ACC112 (cell line): ENCODE results near the gene APOBEC3F.
"Not testable (repeated sequence)": the region's sequence is repeated elsewhere in the genome, so short reads cannot be mapped to it uniquely, and the experiment has no call there.

Experiments
- H2AFZ ChIP-seq: fragments of 200-600 bp; sonication (generic); one replicate; pipeline ENCODE4 v1.6.0; 2017; ENCODE audit warnings: antibody characterized with exemption, low read length; ENCODE audit not compliant: unreplicated experiment
- H3K27ac ChIP-seq: fragments of 200-600 bp; sonication (generic); 2 replicates; pipeline ENCODE4 v1.5.1; 2014; ENCODE audit warnings: low read depth, mild to moderate bottlenecking, antibody characterized with exemption, low read length, moderate library complexity
- H3K27me3 ChIP-seq: fragments of 200-600 bp; sonication (generic); 2 replicates; pipeline ENCODE4 v1.6.1; 2014; ENCODE audit warnings: mild to moderate bottlenecking, antibody characterized with exemption, low read length, moderate library complexity, mixed read lengths; ENCODE audit not compliant: insufficient read depth
- H3K36me3 ChIP-seq: fragments of 200-600 bp; sonication (generic); 2 replicates; pipeline ENCODE4 v1.6.1; 2016; ENCODE audit warnings: mild to moderate bottlenecking, antibody characterized with exemption, low read length, moderate library complexity, mixed read lengths; ENCODE audit not compliant: insufficient read depth
- H3K4me1 ChIP-seq: fragments of 200-600 bp; sonication (generic); one replicate; pipeline ENCODE4 v1.6.1; 2016; ENCODE audit warnings: low read length, mixed read lengths; ENCODE audit not compliant: insufficient read depth, unreplicated experiment, control insufficient read depth
- H3K4me3 ChIP-seq: fragments of 200-600 bp; sonication (generic); 2 replicates; pipeline ENCODE4 v1.5.1; 2014; ENCODE audit warnings: mild to moderate bottlenecking, low read depth, low read length
- H3K79me2 ChIP-seq: fragments of 200-600 bp; sonication (generic); one replicate; pipeline ENCODE4 v1.6.0; 2016; ENCODE audit warnings: low read length; ENCODE audit not compliant: control insufficient read depth, unreplicated experiment, insufficient read depth

APOBEC3F gene

DNA sequence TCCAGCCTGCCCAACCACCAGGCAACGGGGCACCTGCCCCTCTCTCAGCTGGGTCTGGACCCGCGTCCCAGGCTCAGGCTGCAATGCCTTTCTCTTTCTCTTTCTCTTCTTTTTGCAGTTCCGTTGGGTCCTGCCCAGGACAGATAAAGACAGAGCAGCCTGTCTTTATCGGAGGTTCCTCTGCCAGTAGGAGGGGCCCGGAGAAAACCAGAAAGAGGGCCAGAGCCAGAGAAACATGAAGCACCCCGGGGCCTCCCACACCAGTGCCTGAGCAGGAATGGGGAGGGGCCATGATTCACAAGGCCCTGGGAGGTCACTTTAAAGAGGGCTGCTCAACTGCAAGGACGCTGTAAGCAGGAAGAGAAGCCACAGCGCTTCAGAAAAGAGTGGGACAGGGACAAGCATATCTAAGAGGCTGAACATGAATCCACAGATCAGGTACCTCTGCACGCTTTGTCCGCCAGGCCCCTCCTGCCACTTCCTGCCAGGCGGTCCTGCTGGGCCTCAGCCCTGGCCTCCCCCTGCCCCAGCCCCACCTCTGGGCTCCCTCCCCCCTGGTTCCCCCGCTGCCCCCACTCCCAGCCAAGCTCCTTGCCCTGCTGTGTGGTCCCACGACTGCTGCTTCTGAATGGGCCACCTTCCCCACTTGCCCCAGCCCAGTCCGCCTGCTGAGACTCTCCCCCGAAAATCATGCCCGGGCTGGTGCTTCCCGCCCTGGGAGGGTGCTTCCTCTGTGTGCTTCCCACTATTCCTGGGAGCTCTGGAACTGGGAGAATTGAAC, 26.5 kb upstream of the APOBEC3F start, which contains the start of gene APOBEC3C:
APOBEC3C (plus strand) TSS at position 316 of the 781 bp plus-strand sequence; CDS start at position 422, 106 bp downstream.
- Histone ChIP-seq H3K27ac (peak within 1 kb of the TSS; percentile 45), H3K4me1 (no peaks in the 10 kb centered on the region), H3K27me3 (no peaks in the 10 kb centered on the region), H3K36me3 (no peaks in the 10 kb centered on the region), H3K79me2 (peaks cover 7% of the 10 kb centered on the region), H3K4me3 (peak within 1 kb of the TSS; percentile 90), H2AFZ (peak within 1 kb of the TSS; percentile 65)

DNA sequence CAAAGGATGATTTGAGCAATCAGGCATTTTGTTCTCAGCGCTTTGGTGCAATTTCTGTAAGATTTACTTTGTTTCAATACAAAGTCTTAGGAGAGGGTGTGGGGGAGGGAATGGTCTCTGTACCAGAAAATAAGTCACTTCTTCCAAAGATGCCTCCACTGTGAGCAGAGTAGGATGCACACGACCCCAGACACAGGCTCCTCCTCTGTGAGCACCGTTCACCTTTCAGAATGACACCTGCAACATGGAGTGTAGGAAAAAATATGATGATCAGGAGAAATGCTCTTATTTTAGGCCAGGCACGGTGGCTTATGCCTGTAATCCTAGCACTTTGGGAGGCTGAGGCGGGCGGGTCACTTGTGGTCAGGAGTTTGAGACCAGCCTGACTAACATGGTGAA, 25.9 kb upstream of the APOBEC3F start:
- H2AFZ ChIP-seq: peak overlapping the region; percentile 65
- H3K4me1 ChIP-seq: not testable (repeated sequence)
- peak overlapping the region; percentile 90 for H3K4me3 ChIP-seq

DNA sequence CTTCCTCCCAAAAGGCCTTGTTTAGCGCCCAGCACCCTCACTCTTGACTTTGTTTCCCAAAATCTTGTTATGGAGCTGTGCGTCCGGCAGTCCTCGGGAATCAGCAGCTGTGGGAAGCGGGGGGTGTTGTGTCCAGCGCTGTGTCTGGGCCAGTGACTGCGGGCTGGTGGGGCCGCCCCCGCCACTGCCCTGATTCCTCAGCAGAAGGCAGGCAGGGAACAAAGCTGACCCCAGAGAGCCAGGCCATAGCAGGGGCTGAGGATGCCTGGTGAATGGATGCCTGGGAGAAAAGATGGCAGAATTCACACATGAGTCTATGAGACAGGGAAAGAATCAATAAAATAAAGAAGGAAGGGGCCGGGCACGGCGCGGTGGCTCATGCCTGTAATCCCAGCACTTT, 24.1 kb upstream of the APOBEC3F start:
- Histone ChIP-seq H3K36me3 (no peaks in the 10 kb centered on the region), H3K79me2 (peaks cover 7% of the 10 kb centered on the region), H3K27ac (no peak overlapping the region), H3K4me3 (no peak overlapping the region), H3K4me1 (no peaks in the 10 kb centered on the region), H3K27me3 (no peaks in the 10 kb centered on the region), H2AFZ (no peak overlapping the region)

More for the DNA sequence above, 25.9 kb upstream of the APOBEC3F start:
- H3K36me3 ChIP-seq, H3K79me2 ChIP-seq, H3K27me3 ChIP-seq: not testable (repeated sequence)
- H3K27ac ChIP-seq: peak overlapping the region; percentile 45

DNA sequence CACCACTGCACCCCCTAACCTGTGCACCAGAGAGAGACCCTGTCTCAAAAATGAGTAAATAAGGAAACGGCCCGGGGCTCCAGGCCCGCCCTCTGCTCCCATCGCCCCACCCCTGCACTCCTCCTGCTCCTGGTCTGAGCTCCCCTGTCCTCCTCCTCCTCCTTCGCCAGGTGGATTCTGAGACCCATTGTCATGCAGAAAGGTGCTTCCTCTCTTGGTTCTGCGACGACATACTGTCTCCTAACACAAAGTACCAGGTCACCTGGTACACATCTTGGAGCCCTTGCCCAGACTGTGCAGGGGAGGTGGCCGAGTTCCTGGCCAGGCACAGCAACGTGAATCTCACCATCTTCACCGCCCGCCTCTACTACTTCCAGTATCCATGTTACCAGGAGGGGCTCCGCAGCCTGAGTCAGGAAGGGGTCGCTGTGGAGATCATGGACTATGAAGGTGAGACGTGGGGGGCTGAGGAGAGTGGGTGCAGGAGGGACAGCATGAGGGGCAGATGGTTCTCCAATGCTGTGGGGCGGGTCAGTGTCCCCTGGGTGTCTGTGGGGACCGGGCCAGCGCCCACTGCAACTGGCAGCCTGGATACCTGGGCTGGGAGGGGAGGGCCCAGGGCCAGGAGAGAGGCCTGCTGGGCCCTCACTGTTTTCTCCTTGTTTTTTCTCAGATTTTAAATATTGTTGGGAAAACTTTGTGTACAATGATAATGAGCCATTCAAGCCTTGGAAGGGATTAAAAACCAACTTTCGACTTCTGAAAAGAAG, 22.9 kb upstream of the APOBEC3F start:
- no peak overlapping the region for H3K4me3 ChIP-seq
- no peaks in the 10 kb centered on the region for H3K36me3 ChIP-seq
- no peak overlapping the region for H3K27ac ChIP-seq
- no peaks in the 10 kb centered on the region for H3K27me3 ChIP-seq
- peaks cover 7% of the 10 kb centered on the region for H3K79me2 ChIP-seq
- H3K4me1 ChIP-seq: no peaks in the 10 kb centered on the region
- no peak overlapping the region for H2AFZ ChIP-seq

DNA sequence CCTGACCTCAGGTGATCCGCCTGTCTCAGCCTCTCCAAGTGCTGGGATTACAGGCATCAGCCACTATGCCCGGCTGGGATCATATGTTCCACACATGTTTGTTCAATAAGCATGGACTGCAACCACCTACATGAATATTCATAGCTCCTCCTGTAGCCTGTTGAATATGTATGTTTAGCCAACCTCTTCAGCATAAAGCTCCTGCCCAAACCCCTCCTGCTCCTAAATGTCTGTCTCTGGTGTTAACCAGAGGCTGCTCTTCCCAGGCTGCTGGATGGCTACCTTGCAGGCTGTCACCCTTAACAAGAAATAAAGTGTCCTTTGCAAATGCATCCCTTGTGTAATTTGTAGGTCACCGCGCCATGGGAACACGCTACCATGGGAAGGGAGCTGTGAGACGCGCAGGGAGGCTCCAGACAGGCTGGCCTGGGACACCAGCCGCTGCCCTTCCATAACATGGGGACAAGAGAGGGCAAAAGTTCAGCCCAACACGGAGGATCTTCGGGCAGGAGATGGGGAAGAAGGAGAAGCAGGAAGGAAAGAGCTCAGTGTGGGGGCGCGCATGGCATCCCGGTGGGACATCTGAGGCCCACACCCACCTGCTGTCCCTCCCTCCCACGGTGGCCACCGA, 20.5 kb upstream of the APOBEC3F start:
- not testable (repeated sequence) for H2AFZ ChIP-seq, H3K36me3 ChIP-seq, H3K27me3 ChIP-seq, H3K4me1 ChIP-seq, H3K4me3 ChIP-seq, H3K79me2 ChIP-seq, H3K27ac ChIP-seq

DNA sequence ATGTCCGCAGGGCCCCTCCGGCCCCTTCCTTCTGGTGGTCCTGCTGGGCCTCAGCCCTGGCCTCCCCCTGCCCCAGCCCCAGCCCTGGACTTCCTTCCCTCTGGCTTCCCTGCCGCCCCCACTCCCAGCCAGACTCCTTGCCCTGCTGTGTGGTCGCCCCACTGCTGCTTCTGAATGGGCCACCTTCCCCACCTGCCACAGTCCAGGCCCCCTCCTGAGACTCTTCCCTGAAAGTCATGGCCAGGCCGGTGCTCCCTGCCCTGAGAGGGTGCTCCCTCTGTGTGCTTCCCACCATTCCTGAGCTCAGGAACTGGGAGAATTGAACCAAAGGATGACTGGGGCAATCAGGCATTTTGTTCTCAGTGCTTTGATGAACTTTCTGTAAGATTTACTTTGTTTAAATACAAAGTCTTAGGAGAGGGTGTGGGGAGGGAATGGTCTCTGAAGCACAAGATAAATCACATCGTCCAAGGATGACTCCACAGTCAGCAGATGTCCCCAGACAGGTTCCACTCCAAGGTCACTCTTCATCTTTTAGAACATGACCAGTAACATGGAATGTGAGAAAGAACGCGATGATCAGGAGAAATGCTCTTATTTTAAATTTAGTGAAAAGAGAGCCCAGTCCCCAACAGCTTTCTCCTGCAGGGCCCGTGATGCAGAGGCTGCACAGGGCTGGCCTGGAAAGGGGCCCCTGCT, 19.0 kb upstream of the APOBEC3F start:
- H3K79me2 ChIP-seq: no peaks in the 10 kb centered on the region
- H2AFZ ChIP-seq: no peak overlapping the region
- no peaks in the 10 kb centered on the region for H3K27me3 ChIP-seq
- peak overlapping the region; percentile 3; the same call in 1 of the 2 replicates for H3K27ac ChIP-seq
- peak overlapping the region; percentile 80 for H3K4me3 ChIP-seq
- H3K36me3 ChIP-seq: no peaks in the 10 kb centered on the region
- no peaks in the 10 kb centered on the region for H3K4me1 ChIP-seq

DNA sequence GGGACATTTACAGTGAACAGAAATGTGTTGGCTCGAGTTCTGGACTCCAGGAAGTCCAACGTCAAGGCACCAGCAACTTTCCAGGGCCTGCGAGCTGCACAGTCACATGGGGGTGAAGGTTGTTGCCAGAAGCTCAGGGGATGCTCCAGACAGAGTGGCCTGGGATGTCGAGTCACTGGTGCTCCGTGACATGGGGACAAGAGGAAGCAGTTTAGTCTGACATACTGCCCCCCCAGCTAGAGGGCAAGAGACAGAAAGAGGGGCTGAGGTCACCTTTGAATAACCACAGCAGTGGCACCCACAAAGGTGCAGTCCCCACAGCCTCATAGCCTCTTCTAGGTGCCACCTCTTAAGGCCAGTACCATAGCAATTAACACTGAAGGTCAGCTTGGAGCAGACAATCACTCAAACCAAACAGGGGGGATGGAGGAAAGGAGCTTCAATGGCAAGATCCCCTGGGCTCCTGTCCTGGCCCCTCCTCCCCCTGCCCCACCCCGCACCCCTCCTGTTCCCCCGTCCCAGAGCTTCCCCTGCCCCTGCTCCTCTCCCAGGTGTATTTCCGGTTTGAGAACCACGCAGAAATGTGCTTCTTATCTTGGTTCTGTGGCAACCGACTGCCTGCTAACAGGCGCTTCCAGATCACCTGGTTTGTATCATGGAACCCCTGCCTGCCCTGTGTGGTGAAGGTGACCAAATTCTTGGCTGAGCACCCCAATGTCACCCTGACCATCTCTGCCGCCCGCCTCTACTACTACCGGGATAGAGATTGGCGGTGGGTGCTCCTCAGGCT, 15.9 kb upstream of the APOBEC3F start:
- no peaks in the 10 kb centered on the region for H3K27me3 ChIP-seq
- H3K79me2 ChIP-seq: no peaks in the 10 kb centered on the region
- H2AFZ ChIP-seq: no peak overlapping the region
- no peaks in the 10 kb centered on the region for H3K36me3 ChIP-seq
- no peak overlapping the region for H3K4me3 ChIP-seq
- no peaks in the 10 kb centered on the region for H3K4me1 ChIP-seq
- H3K27ac ChIP-seq: no peak overlapping the region

DNA sequence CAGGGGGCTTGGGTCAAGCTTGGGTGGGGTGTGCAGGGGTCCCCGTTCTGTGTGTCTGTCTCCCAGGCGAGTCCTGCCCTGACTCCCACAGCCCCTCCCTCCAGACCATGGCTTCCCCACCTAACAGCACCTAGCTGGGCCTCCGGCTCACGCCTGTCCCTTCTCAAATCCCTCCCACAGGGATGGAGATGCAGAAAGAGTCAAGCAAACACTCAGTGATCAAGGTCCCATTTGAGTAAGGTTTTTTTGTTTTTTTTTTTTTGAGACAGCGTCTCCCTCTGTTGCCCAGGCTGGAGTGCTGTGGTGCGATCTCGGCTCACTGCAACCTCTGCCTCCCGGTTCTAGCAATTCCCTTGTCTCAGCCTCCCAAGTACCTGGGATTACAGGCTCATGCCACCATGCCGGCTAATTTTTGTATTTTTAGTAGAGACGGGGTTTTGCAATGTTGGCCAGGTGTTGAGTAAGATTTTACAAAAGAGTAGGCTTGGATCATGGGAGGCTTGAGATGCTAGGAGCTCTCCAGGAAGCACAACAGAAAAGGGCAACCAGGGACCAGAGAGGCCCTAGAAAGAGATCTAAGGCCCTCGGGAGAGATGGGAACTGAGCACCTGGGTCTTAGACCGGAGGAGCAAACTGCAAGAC, 14.0 kb upstream of the APOBEC3F start:
- Histone ChIP-seq H3K79me2 (no peaks in the 10 kb centered on the region), H3K36me3 (no peaks in the 10 kb centered on the region), H3K4me1 (no peaks in the 10 kb centered on the region), H3K4me3 (no peak overlapping the region), H3K27ac (no peak overlapping the region), H2AFZ (no peak overlapping the region), H3K27me3 (no peaks in the 10 kb centered on the region)

DNA sequence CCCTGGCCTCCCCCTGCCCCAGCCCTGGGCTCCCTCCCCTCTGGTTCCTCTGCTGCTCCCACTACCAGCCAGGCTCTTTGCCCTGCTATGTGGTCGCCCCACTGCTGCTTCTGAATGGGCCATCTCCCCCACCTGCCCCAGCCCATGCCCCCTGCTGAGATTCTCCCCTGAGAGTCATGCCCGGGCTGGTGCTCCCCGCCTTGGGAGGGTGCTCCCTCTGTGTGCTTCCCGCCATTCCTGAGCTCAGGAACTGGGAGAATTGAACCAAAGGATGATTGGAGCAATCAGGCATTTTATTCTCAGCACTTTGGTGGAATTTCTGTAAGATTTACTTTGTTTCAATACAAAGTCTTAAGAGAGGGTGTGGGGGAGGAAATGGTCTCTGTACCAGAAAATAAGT, 12.9 kb upstream of the APOBEC3F start:
- Histone ChIP-seq H2AFZ (no peak overlapping the region), H3K79me2 (no peaks in the 10 kb centered on the region), H3K27ac (no peak overlapping the region), H3K27me3 (no peaks in the 10 kb centered on the region), H3K4me1 (no peaks in the 10 kb centered on the region), H3K4me3 (no peak overlapping the region), H3K36me3 (no peaks in the 10 kb centered on the region)
